ENCODE data around the gene POLR1E.
"Not testable (repeated sequence)": the region's sequence is repeated elsewhere in the genome, so short reads cannot be mapped to it uniquely, and the experiment has no call there.

The POLR1E gene

GRCh38 chr9:37507566-37508134, 21.9 kb downstream of the POLR1E start:
- DNase-seq, result no peak

- DNase-seq, result no peak
Measured at GRCh38 chr9:37508135-37508833, 22.5 kb downstream of the POLR1E start.

GRCh38 chr9:37508834-37509206, 23.1 kb downstream of the POLR1E start:
- DNase-seq, result no peak

GRCh38 chr9:37509536-37509935, 23.8 kb downstream of the POLR1E start:
- no peak for DNase-seq

GRCh38 chr9:37510053-37510452, 24.3 kb downstream of the POLR1E start:
- DNase-seq, result not testable (repeated sequence)

- DNase-seq, result no peak
Measured at GRCh38 chr9:37511016-37512010, 25.6 kb downstream of the POLR1E start.

- no peak for DNase-seq
Measured at GRCh38 chr9:37512437-37512836, 26.7 kb downstream of the POLR1E start.

- not testable (repeated sequence) for DNase-seq
Measured at GRCh38 chr9:37514415-37514814, 28.7 kb downstream of the POLR1E start.

- no peak for DNase-seq
Measured at GRCh38 chr9:37514999-37515398, 29.3 kb downstream of the POLR1E start.

- no peak for DNase-seq
Measured at GRCh38 chr9:37515620-37516258, 30.0 kb downstream of the POLR1E start.

GRCh38 chr9:37517923-37518322, 32.2 kb downstream of the POLR1E start:
- no peak for DNase-seq

GRCh38 chr9:37520641-37521040, 34.9 kb downstream of the POLR1E start:
- no peak for DNase-seq

- no peak for DNase-seq
Measured at GRCh38 chr9:37521111-37521510, 35.4 kb downstream of the POLR1E start.

GRCh38 chr9:37522971-37523370, 37.2 kb downstream of the POLR1E start:
- no peak for DNase-seq

- DNase-seq, result no peak
Measured at GRCh38 chr9:37523916-37524315, 38.2 kb downstream of the POLR1E start.

- no peak for DNase-seq
Measured at GRCh38 chr9:37528652-37529471, 43.1 kb downstream of the POLR1E start.

- no peak for DNase-seq
Measured at GRCh38 chr9:37531699-37532098, 46.0 kb downstream of the POLR1E start.

- DNase-seq, result no peak
Measured at GRCh38 chr9:37534412-37534811, 48.7 kb downstream of the POLR1E start.

- no peak for DNase-seq
Measured at GRCh38 chr9:37534901-37535300, 49.2 kb downstream of the POLR1E start.

GRCh38 chr9:37538099-37538498, 52.4 kb downstream of the POLR1E start:
- no peak for DNase-seq

GRCh38 chr9:37539634-37540033, 53.9 kb downstream of the POLR1E start:
- no peak for DNase-seq

GRCh38 chr9:37540634-37541033, 54.9 kb downstream of the POLR1E start:
- DNase-seq, result no peak

Measured in SW 1271 (cell line).